ENCODE data around the gene DISP2.
A peak's percentile ranks its signal among the peaks of the same experiment; 100 is the strongest.

The DISP2 gene

GRCh38 chr15:40357723-40358470 is at the start of gene DISP2:
Gene DISP2, plus strand, starts transcription at chr15:40358219. Its CDS starts 103 bp downstream, at chr15:40358322.
- peak; percentile 70 to 85 (median 76) for DNase-seq (ENCODE audit: low read depth in 2 of 3, low spot score in 2 of 3)

GRCh38 chr15:40309344-40309862 is 48.6 kb upstream of the DISP2 start:
- no peak for DNase-seq (ENCODE audit: low read depth in 2 of 3, low spot score in 2 of 3)

GRCh38 chr15:40310001-40310959 is 47.7 kb upstream of the DISP2 start:
- DNase-seq (ENCODE audit: low read depth in 2 of 3, low spot score in 2 of 3), result peak in 1 of 3 experiments; percentile 34

GRCh38 chr15:40310993-40311392 is 47.0 kb upstream of the DISP2 start:
- DNase-seq (ENCODE audit: low read depth in 2 of 3, low spot score in 2 of 3), result no peak

- no peak for DNase-seq (ENCODE audit: low read depth in 2 of 3, low spot score in 2 of 3)
Measured at GRCh38 chr15:40312370-40313158, 45.5 kb upstream of the DISP2 start.

- no peak for DNase-seq (ENCODE audit: low read depth in 2 of 3, low spot score in 2 of 3)
Measured at GRCh38 chr15:40313531-40314398, 44.3 kb upstream of the DISP2 start.

- DNase-seq (ENCODE audit: low read depth in 2 of 3, low spot score in 2 of 3), result no peak
Measured at GRCh38 chr15:40314723-40315276, 43.2 kb upstream of the DISP2 start.

GRCh38 chr15:40316931-40317330 is 41.1 kb upstream of the DISP2 start:
- DNase-seq (ENCODE audit: low read depth in 2 of 3, low spot score in 2 of 3), result no peak

- DNase-seq (ENCODE audit: low read depth in 2 of 3, low spot score in 2 of 3), result no peak
Measured at GRCh38 chr15:40317580-40317979, 40.4 kb upstream of the DISP2 start.

GRCh38 chr15:40320409-40320808 is 37.6 kb upstream of the DISP2 start:
- DNase-seq (ENCODE audit: low read depth in 2 of 3, low spot score in 2 of 3), result no peak

- DNase-seq (ENCODE audit: low read depth in 2 of 3, low spot score in 2 of 3), result no peak
Measured at GRCh38 chr15:40320931-40321371, 37.1 kb upstream of the DISP2 start.

- no peak for DNase-seq (ENCODE audit: low read depth in 2 of 3, low spot score in 2 of 3)
Measured at GRCh38 chr15:40322531-40323238, 35.3 kb upstream of the DISP2 start.

- DNase-seq (ENCODE audit: low read depth in 2 of 3, low spot score in 2 of 3), result peak; percentile 63 to 83 (median 70)
Measured at GRCh38 chr15:40323239-40323952, 34.6 kb upstream of the DISP2 start, which contains the start of gene INAFM2. Gene INAFM2, plus strand, starts transcription at chr15:40323692. Its CDS starts 364 bp downstream, at chr15:40324056.

- DNase-seq (ENCODE audit: low read depth in 2 of 3, low spot score in 2 of 3), result no peak
Measured at GRCh38 chr15:40323953-40324937, 33.8 kb upstream of the DISP2 start.

- DNase-seq (ENCODE audit: low read depth in 2 of 3, low spot score in 2 of 3), result no peak
Measured at GRCh38 chr15:40325188-40325587, 32.8 kb upstream of the DISP2 start.

- DNase-seq (ENCODE audit: low read depth in 2 of 3, low spot score in 2 of 3), result no peak
Measured at GRCh38 chr15:40325700-40326099, 32.3 kb upstream of the DISP2 start.

GRCh38 chr15:40327457-40327856 is 30.6 kb upstream of the DISP2 start:
- DNase-seq (ENCODE audit: low read depth in 2 of 3, low spot score in 2 of 3), result no peak

All from activated CD8-positive, alpha-beta memory T cell treated with anti-CD3 and anti-CD28 coated beads for 48 hours (primary cell).